A549 treated with GW870086 at 1 μM for 4 hours (cell line): ENCODE measurements around the gene DYNLT5. TPM values are rescaled to one million over a fixed set of nuclear protein-coding genes. Genes with fewer than 3 reads are reported as not detected.

Experiments used
- total RNA-seq: library from RNA; stranded (reverse); fragments of 200-300 nt; extraction: Qiagen RNA extraction; gene quantifications from 5 replicates; pipeline ENCODE4 v1.2.3, GENCODE V29; 2022; ENCODE audit warnings: low read depth

Gene DYNLT5, protein sequence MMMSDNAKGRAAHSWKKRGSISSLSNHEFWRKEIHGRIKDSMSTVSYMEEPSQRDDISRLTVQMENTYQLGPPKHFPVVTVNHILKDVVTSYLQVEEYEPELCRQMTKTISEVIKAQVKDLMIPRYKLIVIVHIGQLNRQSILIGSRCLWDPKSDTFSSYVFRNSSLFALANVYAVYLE
- not detected in 5 replicates for total RNA-seq

DNA sequence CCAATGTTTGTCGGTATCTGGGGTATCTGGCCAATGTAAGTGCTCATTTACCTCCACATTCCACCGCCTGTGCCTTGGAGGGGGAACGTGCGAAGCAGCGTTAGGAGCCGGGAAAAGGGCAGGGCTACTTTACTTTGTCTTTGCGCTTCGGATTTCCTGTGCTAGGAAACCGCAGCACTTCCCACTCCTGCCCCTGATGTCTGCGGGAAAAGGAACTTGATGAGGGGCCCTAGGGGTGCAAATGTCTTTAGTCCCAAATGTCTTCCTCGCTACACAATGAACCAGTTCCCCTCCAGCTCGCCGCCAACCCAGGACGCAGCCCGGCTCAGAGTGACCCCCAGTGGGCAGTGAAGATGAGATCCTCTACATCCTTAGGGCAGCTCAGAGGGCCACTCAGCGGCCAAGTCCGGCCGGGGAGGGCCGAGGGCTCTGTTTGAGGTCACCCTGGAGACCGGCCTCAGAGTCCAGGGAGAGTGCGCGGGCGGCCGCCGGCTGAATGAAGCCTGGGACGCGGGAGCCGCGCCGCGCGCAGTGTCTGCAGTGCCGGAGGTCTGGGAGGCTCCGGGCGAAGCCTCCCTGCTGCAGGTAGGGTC lies at the start of gene DYNLT5:
DYNLT5 (plus strand) TSS at position 460 of the 593 bp plus-strand sequence. CDS start 2,200 bp downstream, outside the sequence.

Other genes with a start within 250 kb of the DYNLT5 start
- gene SGIP1, start 218.3 kb upstream of the DYNLT5 start, total RNA-seq = not detected in 5 replicates
- gene INSL5, start 48.8 kb downstream of the DYNLT5 start, total RNA-seq = not detected in 5 replicates
- gene DNAI4, start 172.4 kb downstream of the DYNLT5 start, total RNA-seq = 0.29 to 3.0 TPM (median 0.88 TPM) in 5 replicates
- 7.4 to 11.7 TPM (median 10.5 TPM) in 5 replicates for gene MIER1, start 172.5 kb downstream of the DYNLT5 start, total RNA-seq